ENCODE results near the gene MED12L. TPM values are rescaled to one million over a fixed set of nuclear protein-coding genes. Genes with fewer than 3 reads are reported as not detected.
"Not testable (repeated sequence)": the region's sequence is repeated elsewhere in the genome, so short reads cannot be mapped to it uniquely, and the experiment has no call there.

The MED12L gene
- total RNA-seq, 1 donor from 2014 or later = 3.9 TPM

DNA sequence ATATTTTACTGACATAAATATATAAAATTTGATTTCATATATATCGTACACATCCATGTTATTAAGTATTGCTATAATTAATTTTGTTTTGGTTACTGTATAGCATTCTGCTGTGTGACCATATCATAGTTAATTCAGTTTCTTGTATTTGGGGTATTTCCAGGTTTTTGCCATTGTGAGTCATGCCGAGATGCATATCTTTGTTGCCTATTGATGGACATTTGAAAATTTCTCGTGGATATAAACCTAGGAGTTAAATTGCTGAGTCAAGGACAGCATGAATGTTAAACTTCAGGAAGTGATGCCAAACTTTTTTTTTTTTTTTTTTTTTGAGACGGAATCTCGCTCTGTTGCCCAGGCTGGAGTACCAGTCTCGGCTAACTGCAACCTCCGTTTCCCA lies 151.3 kb downstream of the MED12L start:
- DNase-seq (ENCODE audit: low spot score) = no peak

GRCh38 chr3:151242006-151242405 lies 156.5 kb downstream of the MED12L start:
- DNase-seq (ENCODE audit: low spot score) = not testable (repeated sequence)

DNA sequence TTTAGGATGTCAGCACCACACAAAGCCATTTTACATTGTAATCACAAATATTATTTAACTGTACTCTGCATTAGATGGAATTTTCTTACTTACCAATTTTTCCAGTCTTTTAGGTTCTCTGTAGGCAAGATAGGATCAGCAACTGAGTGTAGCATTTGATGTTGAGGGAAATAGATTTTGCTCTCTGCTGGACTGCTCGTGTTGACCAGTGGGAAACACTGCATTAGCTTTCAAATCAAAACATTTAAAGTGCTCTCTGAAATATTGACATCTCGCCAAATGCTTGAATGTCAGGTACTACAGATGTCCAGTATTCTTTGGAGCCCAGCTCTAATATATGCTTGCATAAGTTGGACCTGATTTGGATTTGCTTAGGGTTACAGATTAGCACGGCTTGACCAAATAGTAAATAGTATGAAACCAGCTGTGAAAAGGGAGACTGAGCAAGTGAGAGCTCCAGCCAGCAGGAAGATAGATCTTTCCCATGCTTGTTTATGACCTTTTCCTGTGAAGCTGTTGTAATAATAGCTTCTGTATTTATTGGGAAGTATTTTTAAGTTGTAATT lies 163.4 kb downstream of the MED12L start:
- no peak for DNase-seq (ENCODE audit: low spot score)

- no peak for DNase-seq (ENCODE audit: low spot score)
Measured at GRCh38 chr3:151256749-151257148, 171.3 kb downstream of the MED12L start.

- no peak for DNase-seq (ENCODE audit: low spot score)
Measured at GRCh38 chr3:151259664-151260063, 174.2 kb downstream of the MED12L start.

- no peak for DNase-seq (ENCODE audit: low spot score)
Measured at GRCh38 chr3:151262871-151263525, 177.5 kb downstream of the MED12L start.

GRCh38 chr3:151264605-151265004 lies 179.1 kb downstream of the MED12L start:
- no peak for DNase-seq (ENCODE audit: low spot score)

GRCh38 chr3:151265166-151265565 lies 179.7 kb downstream of the MED12L start:
- no peak for DNase-seq (ENCODE audit: low spot score)

DNA sequence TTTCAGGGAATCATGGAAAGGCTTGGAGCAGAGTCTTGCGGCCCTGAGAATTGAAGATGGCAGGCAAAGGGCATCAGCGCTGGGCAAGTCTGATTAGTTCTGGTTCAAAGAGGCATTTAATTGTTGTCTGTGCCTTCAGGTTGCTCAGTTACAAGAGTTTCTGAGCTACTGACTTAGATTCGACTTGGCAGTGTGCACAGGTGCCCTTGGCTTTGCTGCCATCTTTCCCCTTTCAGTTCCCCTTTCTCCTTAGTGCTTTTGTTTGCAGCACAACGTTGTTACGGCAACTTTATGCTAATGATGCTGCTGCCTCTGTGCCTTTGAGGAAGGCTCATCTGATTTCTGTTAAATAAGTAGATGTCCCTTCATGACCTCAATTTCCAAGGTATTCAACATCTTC lies 180.4 kb downstream of the MED12L start:
- no peak for DNase-seq (ENCODE audit: low spot score)

- DNase-seq (ENCODE audit: low spot score) = no peak
Measured at GRCh38 chr3:151267066-151267465, 181.6 kb downstream of the MED12L start.

GRCh38 chr3:151268267-151269235 lies 183.1 kb downstream of the MED12L start:
- no peak for DNase-seq (ENCODE audit: low spot score)

- DNase-seq (ENCODE audit: low spot score) = no peak
Measured at GRCh38 chr3:151269631-151270030, 184.2 kb downstream of the MED12L start.

DNA sequence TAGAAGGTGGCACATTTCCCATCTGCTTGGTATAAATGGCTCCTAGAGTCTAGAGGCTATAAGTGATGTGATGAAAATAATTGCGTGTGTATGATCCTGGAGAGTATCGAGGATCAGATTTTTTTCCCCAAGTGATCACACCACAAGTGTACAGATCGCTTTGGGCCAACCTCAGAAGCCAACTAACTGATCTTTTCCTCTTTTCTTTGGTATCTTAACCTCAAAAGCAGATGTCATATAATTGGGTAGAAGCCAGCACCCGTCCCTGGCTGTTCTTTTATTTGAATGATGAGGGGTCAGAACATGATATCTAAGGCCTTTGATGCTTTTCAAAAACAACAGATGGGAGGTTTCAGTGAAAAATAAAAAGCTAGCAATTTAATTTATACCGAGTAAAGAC lies 189.6 kb downstream of the MED12L start:
- DNase-seq (ENCODE audit: low spot score) = no peak

- DNase-seq (ENCODE audit: low spot score) = no peak
Measured at GRCh38 chr3:151276038-151276686, 190.7 kb downstream of the MED12L start.

GRCh38 chr3:151276687-151277042 lies 191.2 kb downstream of the MED12L start:
- DNase-seq (ENCODE audit: low spot score) = no peak

GRCh38 chr3:151278230-151278629 lies 192.8 kb downstream of the MED12L start, which contains the start of gene P2RY14:
TSS of gene P2RY14 (minus strand) at chr3:151278542. CDS start at chr3:151214316, 64,226 bp downstream.
- DNase-seq (ENCODE audit: low spot score) = no peak

- no peak for DNase-seq (ENCODE audit: low spot score)
Measured at GRCh38 chr3:151281671-151282324, 196.3 kb downstream of the MED12L start.

DNA sequence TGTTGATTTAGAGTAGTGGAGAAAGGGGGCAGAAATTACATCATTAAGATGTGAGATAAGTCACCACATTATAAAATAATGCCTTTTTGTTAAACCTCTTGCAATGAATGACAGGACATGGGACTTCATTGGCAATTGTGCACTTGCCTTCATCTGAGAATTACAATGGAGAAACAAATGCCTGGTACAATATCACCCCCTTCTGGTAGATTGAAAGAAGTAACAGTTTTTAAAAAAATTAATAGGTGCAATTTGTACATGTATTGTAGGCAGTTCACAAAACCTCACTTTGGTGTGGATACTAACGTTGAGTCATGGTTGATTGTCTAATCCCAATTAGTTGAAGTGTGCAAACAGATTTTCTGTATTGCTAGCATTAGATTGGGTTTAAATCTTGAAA lies 197.5 kb downstream of the MED12L start:
- no peak for DNase-seq (ENCODE audit: low spot score)

GRCh38 chr3:151283387-151283786 lies 197.9 kb downstream of the MED12L start:
- no peak for DNase-seq (ENCODE audit: low spot score)

GRCh38 chr3:151283907-151284461 lies 198.5 kb downstream of the MED12L start:
- DNase-seq (ENCODE audit: low spot score) = peak; percentile 50

GRCh38 chr3:151285940-151286339 lies 200.5 kb downstream of the MED12L start:
- DNase-seq (ENCODE audit: low spot score) = no peak
